ENCODE data around the gene MEPE. TPM values are rescaled to one million over a fixed set of nuclear protein-coding genes. Genes with fewer than 3 reads are reported as not detected.

Gene MEPE
- total RNA-seq, 2 donors from 2014 or later, result not detected

DNA sequence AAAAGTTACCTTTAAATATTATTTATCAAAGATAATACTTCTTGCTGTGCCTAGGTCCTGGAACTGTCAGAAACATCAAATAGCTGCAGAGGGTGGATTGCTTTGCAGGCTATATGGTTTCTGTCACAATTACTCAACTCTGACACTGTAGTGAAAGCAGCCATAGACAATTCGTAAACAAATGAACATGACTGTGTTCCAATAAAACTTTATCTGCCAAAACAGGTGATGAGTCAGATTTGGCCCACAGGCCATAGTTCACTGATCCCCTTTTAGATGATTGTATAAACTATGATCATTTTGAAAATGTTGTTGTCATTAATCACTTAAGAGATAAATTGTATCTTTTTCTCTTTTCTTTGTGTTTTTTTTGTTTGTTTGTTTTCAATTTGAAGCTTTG, 8.4 kb upstream of the MEPE start:
- Histone ChIP-seq H3K36me3 (no peaks in the 10 kb centered on the region), H3K27me3 (replicated peaks; ENCODE audit: insufficient read depth) (no peaks in the 10 kb centered on the region), H3K9me3 (no peaks in the 10 kb centered on the region), H3K4me1 (ENCODE audit: control insufficient read depth in 1 of 2, low read depth in 2 of 2) (no peaks in the 10 kb centered on the region), H3K27ac (no peak overlapping the region), H3K4me3 (no peak overlapping the region)
- DNase-seq (ENCODE audit: low spot score) (no peak), ATAC-seq (ENCODE audit: insufficient number of reproducible peaks, low FRiP score, low read depth) (no peak)
- TF ChIP-seq CTCF (IDR thresholded peaks at IDR 0.05), result no peak

- H3K27me3 ChIP-seq (replicated peaks; ENCODE audit: insufficient read depth), result no peaks in the 10 kb centered on the region
- DNase-seq (ENCODE audit: low spot score) (no peak), ATAC-seq (ENCODE audit: insufficient number of reproducible peaks, low FRiP score, low read depth) (no peak)
- H3K36me3 ChIP-seq, result no peaks in the 10 kb centered on the region
- no peak overlapping the region for H3K4me3 ChIP-seq
- H3K9me3 ChIP-seq, result no peaks in the 10 kb centered on the region
- no peak for TF ChIP-seq CTCF (IDR thresholded peaks at IDR 0.05)
- H3K27ac ChIP-seq, result no peak overlapping the region
- H3K4me1 ChIP-seq (ENCODE audit: control insufficient read depth in 1 of 2, low read depth in 2 of 2), result peaks cover 0 to 7% of the 10 kb centered on the region in 2 donors
Observed at GRCh38 chr4:87834401-87834800, 1.6 kb downstream of the MEPE start.

- Histone ChIP-seq H3K4me3 (no peak overlapping the region), H3K4me1 (ENCODE audit: control insufficient read depth in 1 of 2, low read depth in 2 of 2) (peaks cover 0 to 10% of the 10 kb centered on the region in 2 donors), H3K27ac (no peak overlapping the region), H3K27me3 (replicated peaks; ENCODE audit: insufficient read depth) (no peaks in the 10 kb centered on the region), H3K9me3 (no peaks in the 10 kb centered on the region), H3K36me3 (no peaks in the 10 kb centered on the region)
- DNase-seq (ENCODE audit: low spot score) (no peak), ATAC-seq (ENCODE audit: insufficient number of reproducible peaks, low FRiP score, low read depth) (no peak)
- no peak for TF ChIP-seq CTCF (IDR thresholded peaks at IDR 0.05)
Observed at GRCh38 chr4:87835197-87835596, 2.4 kb downstream of the MEPE start.

GRCh38 chr4:87835743-87836142, 3.0 kb downstream of the MEPE start:
- no peak overlapping the region for H3K4me3 ChIP-seq
- DNase-seq (ENCODE audit: low spot score) (no peak), ATAC-seq (ENCODE audit: insufficient number of reproducible peaks, low FRiP score, low read depth) (no peak)
- H3K27ac ChIP-seq, result no peak overlapping the region
- peaks cover 0 to 10% of the 10 kb centered on the region in 2 donors for H3K4me1 ChIP-seq (ENCODE audit: control insufficient read depth in 1 of 2, low read depth in 2 of 2)
- no peak for TF ChIP-seq CTCF (IDR thresholded peaks at IDR 0.05)
- no peaks in the 10 kb centered on the region for H3K36me3 ChIP-seq
- no peaks in the 10 kb centered on the region for H3K27me3 ChIP-seq (replicated peaks; ENCODE audit: insufficient read depth)
- H3K9me3 ChIP-seq, result no peaks in the 10 kb centered on the region

DNA sequence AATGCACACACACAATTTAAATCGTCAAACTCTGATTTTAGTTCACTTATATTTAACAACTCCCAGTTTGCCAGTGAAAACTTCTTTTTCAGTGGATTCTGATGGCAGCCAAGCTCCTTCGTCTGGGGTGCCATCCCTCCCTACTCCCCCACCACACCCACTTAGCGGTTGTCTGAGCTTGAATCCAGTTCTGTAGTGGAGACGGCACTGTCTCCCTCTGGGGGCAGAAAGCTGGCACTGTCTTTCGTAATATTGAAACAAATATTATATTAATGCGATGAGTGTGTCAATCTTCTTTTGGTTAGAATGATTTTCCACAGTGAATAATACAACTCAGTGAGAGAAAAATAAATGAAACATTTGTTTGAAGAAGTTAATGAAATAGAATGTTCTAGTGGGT, 5.4 kb downstream of the MEPE start:
- Histone ChIP-seq H3K27ac (no peak overlapping the region), H3K4me1 (ENCODE audit: control insufficient read depth in 1 of 2, low read depth in 2 of 2) (peaks cover 0 to 10% of the 10 kb centered on the region in 2 donors), H3K27me3 (replicated peaks; ENCODE audit: insufficient read depth) (no peaks in the 10 kb centered on the region), H3K36me3 (no peaks in the 10 kb centered on the region), H3K4me3 (no peak overlapping the region), H3K9me3 (no peaks in the 10 kb centered on the region)
- DNase-seq (ENCODE audit: low spot score) (no peak), ATAC-seq (ENCODE audit: insufficient number of reproducible peaks, low FRiP score, low read depth) (no peak)
- peak; percentile 16 for TF ChIP-seq CTCF (IDR thresholded peaks at IDR 0.05)
